ENCODE results near the gene ZNF316. TPM values are rescaled to one million over a fixed set of nuclear protein-coding genes. Genes with fewer than 3 reads are reported as not detected.

ZNF316 gene
- total RNA-seq, 1 donor, result 14.1 TPM

DNA sequence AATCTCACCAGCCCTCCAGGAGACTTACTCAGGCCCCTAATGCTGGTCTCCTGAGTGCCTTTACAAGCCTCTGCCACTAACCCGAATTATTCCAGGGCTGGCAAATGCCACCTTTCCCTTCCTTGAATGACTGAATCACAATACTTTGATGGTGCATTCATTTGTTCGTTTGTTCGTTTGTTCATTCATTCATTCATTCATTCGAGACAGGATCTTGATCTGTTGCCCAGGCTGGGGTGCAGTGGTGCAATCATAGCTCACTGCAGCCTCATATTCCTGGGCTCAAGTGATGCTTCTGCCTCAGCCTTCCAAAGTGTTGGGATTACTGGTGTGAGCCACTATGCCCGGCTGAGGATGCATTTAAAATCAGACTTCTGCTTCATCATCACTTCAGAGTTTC is 63.7 kb downstream of the ZNF316 start:
- peaks cover 82% of the 10 kb centered on the region for H3K79me2 ChIP-seq (ENCODE audit: insufficient read depth, low read length)
- H3K27me3 ChIP-seq (ENCODE audit: insufficient read depth, low read length), result no peaks in the 10 kb centered on the region
- H3K36me3 ChIP-seq (ENCODE audit: insufficient read depth, low read length), result peaks cover 80% of the 10 kb centered on the region
- H3K27ac ChIP-seq (ENCODE audit: low read depth, low read length), result no peak overlapping the region
- H3K9me3 ChIP-seq (ENCODE audit: low read depth, low read length), result peaks cover 38% of the 10 kb centered on the region
- peaks cover 29% of the 10 kb centered on the region for H4K20me1 ChIP-seq (ENCODE audit: insufficient read depth, low read length)
- no peaks in the 10 kb centered on the region for H3K4me1 ChIP-seq (ENCODE audit: insufficient read depth, low read length)
- no peak overlapping the region for H3K4me3 ChIP-seq (ENCODE audit: insufficient read depth, low read length)
- no peak overlapping the region for H3K4me2 ChIP-seq (ENCODE audit: insufficient read depth, low read length)
- no peak overlapping the region for H2AFZ ChIP-seq (ENCODE audit: low read length)
- DNase-seq (ENCODE audit: insufficient read length, low spot score, missing footprints), result no peak
- TF ChIP-seq, protein P1, sequence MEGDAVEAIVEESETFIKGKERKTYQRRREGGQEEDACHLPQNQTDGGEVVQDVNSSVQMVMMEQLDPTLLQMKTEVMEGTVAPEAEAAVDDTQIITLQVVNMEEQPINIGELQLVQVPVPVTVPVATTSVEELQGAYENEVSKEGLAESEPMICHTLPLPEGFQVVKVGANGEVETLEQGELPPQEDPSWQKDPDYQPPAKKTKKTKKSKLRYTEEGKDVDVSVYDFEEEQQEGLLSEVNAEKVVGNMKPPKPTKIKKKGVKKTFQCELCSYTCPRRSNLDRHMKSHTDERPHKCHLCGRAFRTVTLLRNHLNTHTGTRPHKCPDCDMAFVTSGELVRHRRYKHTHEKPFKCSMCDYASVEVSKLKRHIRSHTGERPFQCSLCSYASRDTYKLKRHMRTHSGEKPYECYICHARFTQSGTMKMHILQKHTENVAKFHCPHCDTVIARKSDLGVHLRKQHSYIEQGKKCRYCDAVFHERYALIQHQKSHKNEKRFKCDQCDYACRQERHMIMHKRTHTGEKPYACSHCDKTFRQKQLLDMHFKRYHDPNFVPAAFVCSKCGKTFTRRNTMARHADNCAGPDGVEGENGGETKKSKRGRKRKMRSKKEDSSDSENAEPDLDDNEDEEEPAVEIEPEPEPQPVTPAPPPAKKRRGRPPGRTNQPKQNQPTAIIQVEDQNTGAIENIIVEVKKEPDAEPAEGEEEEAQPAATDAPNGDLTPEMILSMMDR (IDR thresholded peaks at IDR 0.05; ENCODE audit: extremely low read depth, low read depth, low read length), result no peak

DNA sequence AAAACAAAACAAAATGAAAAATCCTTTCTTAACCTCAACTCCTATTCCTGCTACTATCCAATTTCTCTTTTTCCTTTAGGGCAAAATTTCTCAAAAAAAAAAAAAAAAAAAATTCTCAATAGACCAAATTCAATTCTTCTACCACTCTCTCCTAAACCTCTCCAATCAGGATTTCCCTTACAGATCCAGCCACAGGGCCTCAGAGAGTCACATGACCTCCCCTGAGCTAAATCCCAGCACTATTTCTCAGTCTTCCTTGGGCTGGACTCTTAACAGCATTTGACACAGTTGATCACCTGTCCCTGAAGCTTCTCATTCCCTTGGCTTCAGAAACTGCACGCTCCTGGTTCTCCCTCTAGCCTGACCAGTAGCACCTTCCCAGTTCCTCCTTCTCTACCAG is 64.7 kb downstream of the ZNF316 start:
- peaks cover 29% of the 10 kb centered on the region for H3K9me3 ChIP-seq (ENCODE audit: low read depth, low read length)
- H2AFZ ChIP-seq (ENCODE audit: low read length), result no peak overlapping the region
- DNase-seq (ENCODE audit: insufficient read length, low spot score, missing footprints), result no peak
- H3K4me1 ChIP-seq (ENCODE audit: insufficient read depth, low read length), result no peaks in the 10 kb centered on the region
- H3K27ac ChIP-seq (ENCODE audit: low read depth, low read length), result no peak overlapping the region
- H3K27me3 ChIP-seq (ENCODE audit: insufficient read depth, low read length), result no peaks in the 10 kb centered on the region
- H4K20me1 ChIP-seq (ENCODE audit: insufficient read depth, low read length), result peaks cover 33% of the 10 kb centered on the region
- H3K36me3 ChIP-seq (ENCODE audit: insufficient read depth, low read length), result peaks cover 69% of the 10 kb centered on the region
- TF ChIP-seq, protein P1 (IDR thresholded peaks at IDR 0.05; ENCODE audit: extremely low read depth, low read depth, low read length), result no peak
- no peak overlapping the region for H3K4me2 ChIP-seq (ENCODE audit: insufficient read depth, low read length)
- no peak overlapping the region for H3K4me3 ChIP-seq (ENCODE audit: insufficient read depth, low read length)
- H3K79me2 ChIP-seq (ENCODE audit: insufficient read depth, low read length), result peaks cover 90% of the 10 kb centered on the region

Other genes with a start within 250 kb of the ZNF316 start
- 17.1 and 17.4 TPM in 2 replicates for gene DAGLB, start 189.4 kb upstream of the ZNF316 start, total RNA-seq
- 218 and 245 TPM in 2 replicates for gene KDELR2, start 153.2 kb upstream of the ZNF316 start, total RNA-seq
- gene GRID2IP, start 85.9 kb upstream of the ZNF316 start, total RNA-seq, result under 0.01 TPM in 1 of 2 replicates, not detected in the other
- gene ZDHHC4, start 59.9 kb upstream of the ZNF316 start, total RNA-seq, result 51.0 and 61.6 TPM in 2 replicates
- 11.9 and 13.0 TPM in 2 replicates for gene INTS15, start 47.3 kb upstream of the ZNF316 start, total RNA-seq
- under 0.01 TPM in 2 replicates for gene ZNF853, start 21.7 kb upstream of the ZNF316 start, total RNA-seq
- gene ZNF12, start 69.6 kb downstream of the ZNF316 start, total RNA-seq, result 20.9 and 22.8 TPM in 2 replicates
- under 0.01 TPM in 1 of 2 replicates, not detected in the other for gene RSPH10B2, start 116.8 kb downstream of the ZNF316 start, total RNA-seq
- gene CCZ1B, start 189.0 kb downstream of the ZNF316 start, total RNA-seq, result 50.4 and 67.3 TPM in 2 replicates